Stimulated activated CD8-positive, alpha-beta memory T cell treated with anti-CD3 and anti-CD28 coated beads, Interleukin-4, amount 100 ng/mL, for 24 hours (primary cell): ENCODE measurements around the gene CNTRL.
"Not testable (repeated sequence)": the region's sequence is repeated elsewhere in the genome, so short reads cannot be mapped to it uniquely, and the experiment has no call there.

Experiments
- DNase-seq: peaks from one replicate; pipeline ENCODE4 v3.0.0-alpha.2; 2020; ENCODE audit warnings: low read depth

CNTRL gene

DNA sequence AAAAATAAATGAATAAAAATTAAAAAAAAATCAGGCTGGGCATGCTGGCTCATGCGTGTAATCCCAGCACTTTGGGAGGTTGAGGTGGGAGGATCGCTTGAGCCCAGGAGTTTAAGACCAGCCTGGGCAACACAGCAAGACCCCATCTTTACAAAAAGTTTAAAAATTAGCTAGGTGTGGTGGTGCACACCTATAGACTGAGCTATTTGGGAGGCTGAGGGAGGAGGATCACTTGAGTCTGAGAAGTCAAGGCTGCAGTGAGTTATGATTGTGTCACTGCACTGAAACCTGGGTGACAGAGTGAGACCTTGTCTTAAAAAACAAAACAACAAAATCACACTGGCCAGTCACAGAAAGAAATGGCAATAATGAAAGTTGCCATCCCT lies 3.4 kb upstream of the CNTRL start:
- DNase-seq, result no peak

DNA sequence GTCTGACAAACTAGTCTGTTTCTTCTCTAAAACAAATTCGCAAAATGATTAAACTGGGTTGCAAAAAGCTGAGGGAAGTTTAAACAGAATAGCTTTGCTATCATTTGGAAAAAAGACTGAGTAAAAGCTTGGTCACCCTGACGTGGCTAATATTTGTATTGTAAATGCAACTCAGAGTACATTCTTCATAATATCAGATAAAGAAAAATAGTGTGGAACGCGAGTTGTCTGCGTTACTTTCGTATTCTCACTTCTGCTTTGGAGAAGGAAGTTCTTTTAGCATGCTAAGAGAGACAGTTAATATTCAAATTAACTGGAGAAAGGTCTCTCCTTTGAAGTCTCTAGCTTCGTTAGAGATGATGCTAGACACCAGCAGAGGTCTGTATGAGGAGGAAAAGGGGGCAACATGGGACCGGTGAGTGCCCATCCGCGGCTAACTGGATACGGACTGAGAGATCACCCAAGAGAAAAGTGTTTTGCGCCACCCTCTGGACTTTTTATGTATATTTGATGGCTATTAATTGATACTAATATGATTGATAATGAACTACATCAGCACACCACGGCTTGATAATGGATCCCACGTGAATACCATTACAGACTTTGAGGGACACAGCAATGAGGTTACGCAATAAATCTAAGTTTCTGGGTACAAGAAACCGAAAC lies 2.9 kb upstream of the CNTRL start:
- DNase-seq, result no peak

DNA sequence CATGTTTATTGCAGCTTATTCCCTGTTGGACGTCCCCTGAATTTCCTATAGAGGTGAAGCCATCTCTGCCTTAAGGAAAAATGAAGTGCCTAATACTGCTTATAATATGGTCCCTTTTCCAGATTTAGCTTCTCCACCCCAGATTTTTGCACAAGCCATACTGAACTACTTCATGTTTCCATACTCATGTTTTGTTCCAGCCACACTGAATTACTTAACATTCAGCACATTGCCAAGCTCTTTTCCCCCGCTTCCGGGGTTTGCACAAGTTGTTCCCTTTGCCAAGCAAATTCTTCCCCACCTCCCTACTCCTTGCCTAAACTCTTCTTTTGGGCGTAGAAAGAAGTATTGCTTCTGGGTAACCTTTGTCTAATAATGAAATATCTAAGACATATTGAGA lies 1.7 kb upstream of the CNTRL start:
- DNase-seq, result no peak

DNA sequence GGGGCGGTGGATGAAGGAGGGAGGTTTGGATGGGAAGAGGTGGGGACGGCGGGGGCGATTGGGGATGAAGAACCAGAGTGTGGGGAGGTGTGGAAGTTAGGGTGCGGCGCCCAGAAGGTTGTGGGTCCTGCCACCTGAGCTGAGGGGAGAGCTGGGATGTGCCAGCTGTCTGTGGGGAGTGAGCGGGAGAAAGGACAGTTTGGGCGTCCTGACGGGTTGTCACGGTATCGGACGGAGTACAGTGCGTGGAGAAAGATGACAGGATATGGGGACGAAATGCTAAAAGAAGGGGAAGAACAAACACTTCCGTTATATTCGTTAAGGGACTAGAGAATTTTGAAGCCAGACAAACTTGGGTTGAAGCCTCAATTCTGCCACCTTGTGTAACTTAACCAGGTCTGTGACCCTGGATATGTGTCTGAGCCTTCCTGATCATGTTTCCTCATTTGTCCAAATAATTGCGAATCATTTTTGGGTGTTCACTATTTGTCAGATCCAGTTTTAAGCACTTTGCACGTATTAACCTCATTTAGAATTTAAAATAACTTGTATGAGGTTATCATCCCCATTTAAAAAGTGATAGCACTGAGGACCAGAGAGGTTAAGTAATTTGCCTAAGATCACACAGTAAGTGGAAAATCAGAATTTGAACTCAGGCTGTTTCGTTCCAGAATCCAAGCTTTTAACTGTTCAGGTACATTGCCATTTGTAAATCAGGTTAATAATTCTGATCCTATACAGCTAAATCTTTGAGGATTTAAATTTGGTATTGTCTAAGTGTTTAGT lies 689 bp downstream of the CNTRL start:
- no peak for DNase-seq

DNA sequence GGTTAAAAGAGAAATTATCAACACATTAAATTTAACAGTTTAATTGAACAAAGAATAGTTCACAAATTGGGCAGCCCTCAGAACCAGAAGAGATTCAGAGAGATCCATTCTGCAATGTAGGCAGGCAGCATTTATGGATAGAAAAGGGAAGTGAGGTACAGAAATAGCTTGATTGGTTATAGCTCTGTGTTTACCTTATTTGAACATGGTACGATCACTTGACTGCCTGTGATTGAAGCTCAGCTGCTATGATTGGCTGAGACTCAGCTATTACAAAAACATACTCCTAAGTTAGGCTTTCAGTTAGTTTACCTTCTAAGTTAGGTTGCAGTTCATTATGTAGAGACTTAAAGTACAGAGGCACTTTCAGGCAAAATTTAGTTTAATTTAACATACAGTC lies 7.3 kb downstream of the CNTRL start:
- no peak for DNase-seq

DNA sequence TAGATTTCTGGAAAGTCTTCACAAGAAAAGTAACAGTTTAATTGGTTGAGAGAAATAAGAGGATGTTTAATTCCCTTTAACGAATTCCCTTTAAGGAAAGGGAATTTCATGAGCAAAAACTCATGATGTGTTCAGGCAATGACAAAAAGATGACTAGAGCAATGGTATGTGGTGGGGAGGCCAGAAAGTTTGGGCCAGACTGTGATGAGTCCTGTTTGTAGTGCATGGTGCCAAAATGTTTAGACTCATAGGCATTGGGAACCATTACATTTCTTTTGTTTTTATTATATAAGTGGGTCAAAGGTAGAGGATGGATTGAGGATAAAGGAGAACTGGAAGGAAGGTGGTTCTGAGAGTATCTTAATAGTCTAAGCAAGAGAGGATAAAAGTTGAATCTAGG lies 10.9 kb downstream of the CNTRL start:
- no peak for DNase-seq

DNA sequence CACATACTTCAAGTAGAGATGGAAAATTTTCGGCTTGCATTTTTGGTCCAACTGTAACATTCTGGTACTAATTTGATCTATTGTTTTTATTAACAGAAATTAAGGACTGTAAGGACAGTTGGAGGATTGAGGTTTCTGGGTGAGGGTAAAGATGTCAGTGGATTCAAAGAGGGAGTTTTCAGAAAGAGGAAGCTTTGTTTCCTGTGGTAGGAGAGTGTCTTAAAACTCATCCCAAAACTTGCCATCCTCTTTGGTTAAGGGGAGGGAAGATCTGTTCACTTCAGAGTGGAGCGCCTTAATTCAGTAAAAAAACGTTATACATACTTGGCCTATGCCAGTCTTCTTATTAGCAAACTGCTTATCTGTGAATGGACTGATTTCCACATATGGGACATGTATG lies 13.8 kb downstream of the CNTRL start:
- no peak for DNase-seq

DNA sequence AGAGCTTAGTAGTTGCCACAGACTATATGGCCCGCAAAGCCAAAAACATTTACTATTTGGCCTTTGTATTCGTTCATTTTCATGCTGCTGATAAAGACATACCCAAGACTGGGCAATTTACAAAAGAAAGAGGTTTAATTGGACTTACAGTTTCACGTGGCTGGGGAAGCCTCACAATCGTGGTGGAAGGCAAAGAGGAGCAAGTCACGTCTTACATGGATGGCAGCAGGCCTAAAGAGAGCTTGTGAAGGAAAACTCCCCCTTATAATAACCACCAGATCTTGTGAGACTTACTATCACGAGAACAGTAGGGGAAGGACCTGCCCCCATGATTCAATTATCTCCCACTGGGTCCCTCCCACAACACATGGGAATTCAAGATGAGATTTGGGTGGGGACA lies 16.0 kb downstream of the CNTRL start:
- DNase-seq, result not testable (repeated sequence)

DNA sequence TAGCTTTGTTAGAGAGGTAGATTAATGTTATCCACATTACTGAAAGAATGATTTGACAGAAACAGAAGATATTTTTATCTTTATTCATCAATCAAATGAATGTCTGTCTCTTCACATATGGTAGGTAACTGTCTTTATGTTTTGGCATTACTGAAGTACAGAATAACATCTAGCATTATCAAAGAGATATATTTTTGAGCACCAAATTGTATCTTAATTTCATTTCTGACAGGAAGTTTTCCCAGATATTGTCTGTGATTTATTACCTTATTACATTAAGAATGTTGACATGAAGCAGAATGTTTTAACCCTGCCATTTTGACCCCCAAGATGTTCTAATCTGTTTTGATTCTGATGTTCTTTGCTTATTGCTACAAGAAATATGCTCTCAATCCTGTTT lies 20.3 kb downstream of the CNTRL start:
- no peak for DNase-seq

DNA sequence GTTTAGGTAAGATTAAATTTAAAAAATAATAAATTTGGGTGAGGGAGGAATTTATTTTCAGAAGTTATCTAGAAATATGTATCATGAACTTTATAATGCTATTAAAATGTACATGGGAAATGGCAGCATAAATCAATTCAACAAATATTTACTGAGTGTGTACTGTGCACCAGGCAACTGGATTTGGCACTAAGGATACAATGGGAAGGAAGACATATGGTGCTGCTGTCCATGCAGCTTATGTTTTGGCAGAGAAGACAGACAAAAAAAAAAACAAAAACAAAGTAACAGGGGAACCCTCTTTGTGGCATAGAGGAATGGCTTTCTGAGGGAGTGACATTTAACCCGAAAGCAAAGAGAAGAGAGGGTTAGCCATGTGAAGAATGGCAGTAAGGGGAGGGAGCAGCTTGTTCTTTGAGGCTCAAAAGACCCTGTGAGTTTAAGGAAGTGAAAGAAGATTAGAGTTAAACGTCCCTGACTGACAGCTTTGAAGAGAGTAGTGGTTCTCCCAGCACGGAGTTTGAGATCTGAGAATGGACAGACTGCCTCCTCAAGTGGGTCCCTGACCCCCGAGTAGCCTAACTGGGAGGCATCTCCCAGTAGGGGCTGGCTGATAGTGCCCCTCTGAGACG lies 23.9 kb downstream of the CNTRL start:
- DNase-seq, result no peak

DNA sequence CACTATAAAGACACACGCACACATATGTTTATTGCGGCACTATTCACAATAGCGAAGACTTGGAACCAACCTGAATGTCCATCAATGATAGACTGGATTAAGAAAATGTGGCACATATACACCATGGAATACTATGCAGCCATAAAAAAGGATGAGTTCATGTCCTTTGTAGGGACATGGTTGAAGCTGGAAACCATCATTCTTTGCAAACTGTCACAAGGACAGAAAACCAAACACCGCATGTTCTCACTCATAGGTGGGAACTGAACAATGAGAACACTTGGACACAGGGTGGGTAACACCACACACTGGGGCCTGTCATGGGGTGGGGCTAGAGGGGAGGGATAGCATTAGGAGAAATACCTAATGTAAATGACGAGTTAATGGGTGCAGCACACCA lies 29.3 kb downstream of the CNTRL start:
- DNase-seq, result not testable (repeated sequence)

DNA sequence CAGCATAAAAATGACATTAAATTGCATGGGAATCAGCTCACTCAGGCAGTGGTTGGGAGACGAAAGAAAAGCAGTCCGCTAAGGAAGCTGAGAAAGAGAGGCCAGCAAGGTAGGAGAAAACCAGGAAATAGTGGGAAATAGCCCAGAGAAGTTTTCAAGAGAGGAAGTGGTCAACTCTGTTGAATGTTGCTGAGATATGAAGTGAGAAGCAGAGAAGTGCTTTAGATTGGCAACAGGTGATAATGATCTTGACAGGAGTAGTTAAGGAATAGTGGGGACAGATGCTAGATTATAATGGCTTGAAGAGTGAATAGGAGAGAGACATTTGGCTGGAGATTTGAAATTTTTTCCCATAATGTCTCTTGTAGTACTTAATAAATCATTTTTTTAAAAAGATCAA lies 30.8 kb downstream of the CNTRL start:
- no peak for DNase-seq

DNA sequence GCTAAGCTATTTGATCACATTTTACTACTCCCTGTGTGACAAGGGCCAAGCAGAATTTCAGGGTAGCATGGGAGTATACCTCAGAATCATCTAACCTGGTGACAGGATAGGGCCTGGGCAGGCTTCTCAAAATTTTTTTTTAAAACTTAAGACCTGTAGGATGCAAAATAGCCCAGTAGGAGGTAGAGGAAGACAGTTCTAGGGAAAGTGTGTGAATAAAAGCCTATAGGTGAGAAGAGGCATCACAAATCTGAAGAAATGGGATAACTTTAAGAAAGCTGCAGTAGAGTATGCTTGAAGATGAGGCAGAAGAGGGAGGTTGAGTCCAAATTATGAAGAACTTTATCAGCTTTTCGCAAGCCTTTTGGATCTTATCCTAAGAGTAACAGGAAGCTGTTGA lies 32.3 kb downstream of the CNTRL start:
- no peak for DNase-seq

DNA sequence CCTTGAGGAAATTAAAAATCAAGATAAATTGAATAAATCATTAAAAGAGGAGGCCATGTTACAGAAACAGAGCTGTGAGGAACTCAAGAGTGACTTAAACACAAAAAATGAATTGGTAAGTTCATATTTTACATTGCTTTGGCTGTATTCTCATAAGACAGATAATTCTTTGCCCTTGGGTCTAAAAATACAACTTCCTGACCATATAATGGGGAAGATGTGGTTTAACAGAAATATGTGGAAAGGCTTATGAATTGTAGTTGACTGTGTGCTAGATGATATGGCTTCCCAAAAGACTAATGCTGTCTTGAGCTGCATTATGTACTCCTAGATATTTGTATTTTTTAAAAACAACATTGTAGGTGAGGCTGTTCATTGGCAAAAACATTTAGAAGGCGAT lies 33.1 kb downstream of the CNTRL start:
- DNase-seq, result no peak

DNA sequence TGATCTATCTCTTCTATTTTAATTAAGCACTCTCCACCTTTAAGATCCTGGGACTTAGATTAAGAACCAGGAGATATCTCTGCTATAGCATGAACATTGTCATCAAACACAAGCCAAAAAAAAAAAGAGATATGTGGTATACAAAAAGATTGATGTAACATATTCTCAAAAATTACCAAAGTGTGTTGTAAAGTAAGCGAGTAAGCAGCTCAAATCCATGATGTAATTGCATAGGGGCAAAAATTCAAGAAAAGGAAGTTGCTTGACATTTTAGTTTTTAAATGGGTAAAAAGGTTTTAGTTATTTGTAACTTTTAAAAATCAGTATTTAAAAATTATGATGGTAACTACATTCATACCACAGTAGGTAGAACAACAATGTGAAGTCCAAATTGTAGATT lies 40.7 kb downstream of the CNTRL start:
- no peak for DNase-seq

DNA sequence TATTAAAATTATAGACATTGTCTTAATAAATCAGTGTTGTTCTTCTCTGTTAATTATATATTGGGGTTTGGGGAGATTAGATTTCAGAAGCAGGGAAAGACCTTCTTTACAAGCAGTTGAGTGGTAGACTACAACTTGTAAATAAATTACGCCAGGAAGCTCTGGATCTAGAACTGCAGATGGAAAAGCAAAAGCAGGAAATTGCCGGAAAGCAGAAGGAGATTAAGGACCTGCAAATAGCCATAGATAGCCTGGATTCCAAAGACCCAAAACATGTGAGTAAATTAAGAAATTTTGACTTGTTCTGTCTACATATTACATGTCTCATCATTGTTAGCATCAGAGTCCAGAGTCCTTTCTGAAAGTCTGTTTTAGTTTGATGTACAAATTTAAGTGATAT lies 43.5 kb downstream of the CNTRL start:
- DNase-seq, result no peak

DNA sequence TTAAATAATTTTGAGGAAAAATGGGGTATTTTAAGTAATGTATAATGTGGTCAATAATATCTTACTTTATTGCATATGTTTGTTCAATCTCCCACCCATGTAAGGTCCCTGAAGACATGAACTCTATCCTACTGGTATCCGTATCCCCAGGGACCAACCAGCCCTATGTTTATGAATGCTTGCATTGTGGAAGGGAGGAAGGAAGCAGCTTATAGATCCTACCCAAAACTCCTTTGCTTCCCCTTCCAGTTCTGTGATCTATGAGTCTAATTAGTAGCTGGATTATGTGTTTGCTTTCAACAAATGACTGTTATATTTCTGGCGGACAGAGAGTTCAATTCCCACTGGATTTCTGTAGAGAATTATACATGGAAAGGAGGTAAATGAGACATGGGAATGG lies 45.6 kb downstream of the CNTRL start:
- DNase-seq, result no peak

DNA sequence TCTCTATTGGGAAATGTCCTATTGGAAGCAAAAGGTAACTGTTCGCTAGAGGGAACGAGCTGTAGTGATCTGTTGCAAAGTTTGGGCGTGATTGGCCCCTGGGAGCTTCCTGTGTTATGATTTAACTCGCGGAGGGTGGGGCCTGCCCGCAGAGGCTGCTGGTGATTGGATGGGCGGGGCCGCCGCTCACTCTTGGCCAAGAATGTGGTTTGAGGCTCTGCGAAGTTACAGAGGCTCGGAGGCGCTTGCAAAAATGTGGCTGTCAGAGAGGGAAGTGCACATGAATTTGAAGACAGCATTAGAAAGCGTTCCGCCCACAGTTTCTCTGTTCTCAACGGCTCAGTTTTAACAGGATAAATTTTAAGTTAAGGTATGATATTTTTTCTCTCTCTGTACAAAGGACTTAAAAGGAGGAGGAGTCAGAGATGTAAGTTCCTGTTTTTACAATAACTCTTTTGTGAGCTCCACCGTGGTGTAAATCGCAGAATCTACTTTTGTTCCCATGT lies 46.9 kb downstream of the CNTRL start:
- peak; percentile 94 for DNase-seq

DNA sequence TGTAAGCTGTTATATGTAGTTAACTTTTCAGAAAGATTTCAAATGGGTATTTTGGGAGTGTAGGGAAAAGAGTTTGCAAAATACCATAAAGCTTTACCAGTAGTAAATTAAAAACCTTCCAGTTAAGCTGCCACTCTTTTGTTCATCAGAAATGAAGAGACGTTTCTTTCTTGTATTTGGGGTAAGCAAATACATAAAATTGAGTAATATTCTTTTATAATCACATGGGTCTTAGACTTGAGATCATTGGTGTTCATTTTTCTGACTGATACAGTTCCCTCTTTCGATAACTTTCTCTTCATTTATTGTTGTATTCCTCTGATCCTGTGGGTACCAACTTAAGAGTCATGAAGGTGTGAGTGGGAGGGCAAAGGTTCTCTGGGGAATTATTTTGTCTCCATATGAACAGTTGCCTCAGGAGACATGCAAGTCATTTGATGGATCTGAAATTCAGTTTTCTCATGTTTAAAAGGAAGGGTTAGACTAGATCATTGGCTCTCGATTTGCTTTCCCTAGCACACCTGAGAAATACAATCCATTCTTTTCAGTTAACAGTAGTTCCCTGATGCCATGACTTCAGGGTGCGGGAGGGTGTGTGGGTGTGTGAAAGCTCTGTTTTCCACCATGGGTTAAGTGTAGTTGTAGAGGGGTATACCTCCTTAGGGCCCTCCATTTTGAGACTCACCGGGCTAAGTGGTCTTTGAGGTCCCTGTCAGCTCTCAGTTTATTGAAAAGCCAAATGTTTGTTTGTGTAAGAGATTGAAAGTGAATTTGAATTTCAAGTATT lies 47.7 kb downstream of the CNTRL start:
- DNase-seq, result no peak

DNA sequence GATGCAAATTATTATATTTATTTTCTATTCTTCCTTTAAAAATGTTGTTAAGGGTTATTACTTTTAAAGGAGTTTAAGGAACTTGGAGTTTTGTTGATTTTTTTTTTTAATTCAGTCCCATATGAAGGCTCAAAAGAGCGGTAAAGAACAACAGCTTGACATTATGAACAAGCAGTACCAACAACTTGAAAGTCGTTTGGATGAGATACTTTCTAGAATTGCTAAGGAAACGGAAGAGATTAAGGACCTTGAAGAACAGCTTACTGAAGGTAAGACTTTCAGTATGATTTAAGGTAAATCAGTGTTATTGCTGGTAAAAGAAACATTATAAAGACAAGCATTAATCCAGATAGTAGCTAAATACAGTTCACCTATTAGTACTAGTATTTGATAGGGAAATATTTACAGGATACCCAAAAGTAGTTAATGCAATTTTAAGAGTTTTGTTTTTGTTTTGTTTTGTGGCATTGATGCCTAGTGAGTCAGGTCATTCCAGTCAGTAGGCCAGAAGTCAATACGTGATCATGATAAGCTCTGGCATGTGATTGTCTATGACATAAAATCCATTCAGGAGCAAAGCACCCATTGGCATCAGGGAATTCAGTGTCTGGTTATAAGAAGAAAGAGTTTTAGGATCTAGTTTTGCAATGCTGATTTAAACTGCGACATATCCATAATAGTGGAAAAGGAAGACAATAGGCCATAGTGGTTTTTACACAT lies 49.2 kb downstream of the CNTRL start:
- DNase-seq, result no peak

DNA sequence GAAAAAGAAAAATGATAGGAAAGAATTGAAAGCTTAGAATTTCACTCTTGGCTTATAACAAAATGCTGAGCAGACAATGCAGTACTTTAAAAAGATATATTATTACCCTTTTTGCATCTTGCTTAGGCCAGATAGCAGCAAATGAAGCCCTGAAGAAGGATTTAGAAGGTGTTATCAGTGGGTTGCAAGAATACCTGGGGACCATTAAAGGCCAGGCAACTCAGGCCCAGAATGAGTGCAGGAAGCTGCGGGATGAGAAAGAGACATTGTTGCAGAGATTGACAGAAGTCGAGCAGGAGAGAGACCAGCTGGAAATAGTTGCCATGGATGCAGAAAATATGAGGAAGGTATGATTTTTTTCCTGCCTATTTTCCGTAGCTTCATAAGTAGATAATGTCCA lies 50.8 kb downstream of the CNTRL start:
- no peak for DNase-seq

DNA sequence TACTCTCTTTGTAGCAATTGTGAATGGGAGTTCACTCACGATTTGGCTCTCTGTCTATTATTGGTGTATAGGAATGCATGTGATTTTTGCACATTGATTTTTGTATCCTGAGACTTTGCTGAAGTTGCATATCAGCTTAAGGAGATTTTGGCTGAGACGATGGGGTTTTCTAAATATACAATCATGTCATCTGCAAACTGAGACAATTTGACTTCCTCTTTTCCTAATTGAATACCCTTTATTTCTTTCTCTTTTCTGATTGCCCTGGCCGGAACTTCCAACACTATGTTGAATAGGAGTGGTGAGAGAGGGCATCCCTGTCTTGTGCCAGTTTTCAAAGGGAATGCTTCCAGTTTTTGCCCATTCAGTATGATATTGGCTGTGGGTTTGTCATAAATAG lies 54.6 kb downstream of the CNTRL start:
- not testable (repeated sequence) for DNase-seq
